Measurements from ENCODE around the gene PNN.

- TF ChIP-seq GATA2 (IDR thresholded peaks at IDR 0.05; ENCODE audit: low read depth, low read length) (no peak), GATA3 (IDR thresholded peaks at IDR 0.05; ENCODE audit: low read depth, low read length) (no peak)
These were observed 14.6 kb upstream of the PNN start for GRCh38 chr14:39160494-39160893.
